DMS79 treated with DMSO at 0.1 percent for 48 hours (cell line): Measurements from ENCODE around the gene REG4.
"Not testable (repeated sequence)": the region's sequence is repeated elsewhere in the genome, so short reads cannot be mapped to it uniquely, and the experiment has no call there.

ENCODE experiments used
- DNase-seq: peaks from one replicate; lab custom pipeline; 2025; lab: John Stamatoyannopoulos, UW

Gene REG4

DNA sequence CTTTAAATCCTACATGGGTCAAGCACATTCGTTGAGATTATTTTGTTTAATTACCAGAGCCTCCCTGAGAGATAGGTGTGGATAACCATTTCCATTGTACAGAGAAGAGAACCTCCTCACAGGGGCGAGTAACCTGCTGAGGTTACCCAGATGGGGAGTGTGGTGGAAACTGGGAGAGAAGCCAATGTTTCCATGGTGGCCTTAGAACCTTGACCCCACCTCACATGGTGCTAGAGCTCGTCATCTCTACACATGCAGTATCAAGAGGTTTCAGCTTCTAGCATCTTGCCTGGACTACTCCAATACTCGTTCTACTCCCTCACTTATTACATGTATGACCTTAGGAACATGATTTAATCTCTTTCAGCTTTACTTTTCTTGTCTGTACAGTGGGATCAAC lies 4.8 kb downstream of the REG4 start:
- no peak for DNase-seq

DNA sequence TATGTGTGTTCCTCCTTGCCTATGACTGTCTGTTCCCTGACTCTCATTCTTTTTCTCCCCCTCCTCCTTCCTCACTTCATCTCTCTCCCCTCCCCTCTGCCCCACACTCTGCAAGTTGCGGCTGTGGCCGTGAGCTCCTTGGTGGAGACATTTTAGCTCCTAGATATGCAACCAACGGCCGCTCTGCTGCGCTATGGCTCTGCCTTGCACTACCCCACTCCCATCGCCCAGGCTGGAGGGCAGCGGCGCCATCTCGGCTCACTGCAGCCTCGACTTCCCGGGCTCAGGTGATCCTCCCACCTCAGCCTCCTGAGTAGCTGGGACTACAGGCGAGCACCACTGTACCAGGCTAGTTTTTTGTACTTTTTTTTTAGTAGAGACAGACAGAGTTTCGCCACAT lies 5.5 kb downstream of the REG4 start:
- no peak for DNase-seq

DNA sequence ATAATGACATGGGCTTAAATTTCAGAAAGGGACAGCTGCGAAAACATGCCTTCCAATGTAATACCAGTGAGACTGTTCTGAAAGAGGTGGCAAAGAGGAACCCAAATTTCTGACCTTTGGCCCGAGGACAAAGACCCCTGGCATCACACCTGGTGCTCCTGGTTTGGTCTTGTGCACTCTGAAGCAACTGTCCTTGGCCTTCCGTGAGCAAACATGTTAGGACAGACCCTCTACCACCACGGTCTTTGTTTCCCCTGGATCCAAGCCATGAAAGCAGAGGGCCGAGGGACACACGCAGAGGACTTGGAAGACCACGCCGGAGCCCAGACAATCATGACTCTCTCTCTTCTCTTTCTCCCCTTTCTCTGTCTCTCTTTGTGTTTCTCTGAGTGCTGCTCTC lies 6.0 kb downstream of the REG4 start:
- no peak for DNase-seq

DNA sequence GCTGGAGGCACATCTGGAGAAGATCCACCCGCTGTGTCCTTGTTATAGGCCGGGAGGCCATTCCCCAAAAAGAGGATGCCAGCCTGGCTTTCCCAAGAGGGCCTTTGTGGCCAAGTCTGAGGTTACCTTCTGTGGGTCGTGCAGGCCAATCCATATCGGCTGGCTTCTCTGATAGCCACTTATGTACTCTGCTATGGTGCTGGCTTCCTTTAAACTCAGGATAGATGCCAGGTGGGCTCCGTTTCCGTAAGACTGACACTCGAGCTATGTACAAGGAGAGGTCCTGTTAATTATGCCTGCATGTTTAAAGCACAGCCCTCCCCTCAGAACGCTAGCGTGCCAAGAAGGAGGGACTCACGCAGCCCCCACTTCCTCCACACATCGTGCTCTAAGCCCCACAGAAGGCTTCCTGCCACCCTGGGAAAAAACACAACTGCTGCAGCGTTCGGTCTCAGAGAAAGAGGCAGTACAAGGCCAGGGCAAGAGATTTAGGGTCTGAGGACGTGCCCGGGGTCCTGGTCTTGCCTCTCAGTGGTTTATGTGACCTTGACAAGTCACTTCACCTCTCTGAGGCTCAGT lies 11.6 kb downstream of the REG4 start:
- DNase-seq: no peak

DNA sequence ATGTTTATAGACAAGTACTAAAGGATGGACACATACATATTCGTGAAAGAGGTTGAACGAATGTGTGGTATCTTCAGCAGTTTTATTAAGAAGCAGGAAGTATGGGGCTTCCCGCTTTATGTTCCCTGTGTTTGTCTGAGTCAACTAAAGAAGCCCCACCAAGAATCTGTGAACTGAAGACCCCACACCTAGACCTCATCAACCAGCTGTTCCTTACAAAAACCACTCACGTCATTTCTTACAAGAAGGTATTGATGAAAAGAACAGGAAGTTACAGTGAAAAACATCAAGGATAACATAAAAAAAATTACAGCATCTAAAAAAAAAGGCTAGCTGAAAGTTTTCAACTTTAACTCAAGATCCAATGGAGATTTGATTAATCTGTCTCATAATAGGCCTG lies 12.3 kb downstream of the REG4 start:
- DNase-seq: no peak

DNA sequence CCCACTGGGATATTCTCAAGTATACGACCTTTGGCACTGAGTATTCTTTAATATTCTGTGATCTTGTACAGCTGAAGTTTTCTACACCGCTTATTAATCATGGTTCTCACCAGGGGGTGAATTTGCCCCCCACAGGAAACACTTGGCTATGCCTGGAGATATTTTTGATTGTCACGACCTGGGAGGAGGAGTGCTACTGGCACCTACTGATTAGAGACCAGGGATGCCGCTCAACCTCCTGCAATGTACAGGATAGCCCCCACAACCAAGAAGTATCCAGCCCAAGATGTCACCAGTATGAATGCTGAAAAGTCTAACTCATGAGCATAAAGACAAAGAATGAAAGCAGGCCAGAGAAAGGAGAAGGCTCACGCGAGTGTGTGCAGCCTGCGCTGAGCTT lies 13.7 kb downstream of the REG4 start:
- DNase-seq: no peak

DNA sequence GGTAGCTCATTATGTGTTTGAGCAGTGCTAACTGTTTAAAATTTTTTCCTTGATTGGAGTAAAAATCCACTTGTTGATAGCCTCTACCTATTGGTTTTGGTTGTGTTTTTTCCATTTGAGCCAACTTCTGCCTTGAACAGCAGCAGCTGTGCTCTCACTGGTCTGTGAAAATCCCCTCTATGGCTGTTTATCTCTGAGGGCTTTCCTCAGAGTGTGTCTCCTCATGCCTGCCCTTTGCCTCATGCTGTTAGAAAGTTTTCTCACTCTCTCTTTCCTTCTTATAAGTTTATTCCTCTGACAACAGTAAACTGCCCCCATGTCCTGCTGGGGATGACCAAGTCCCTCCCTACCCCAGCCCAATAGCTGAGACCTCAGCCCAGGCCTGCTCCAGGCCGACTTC lies 14.1 kb downstream of the REG4 start:
- DNase-seq: no peak

DNA sequence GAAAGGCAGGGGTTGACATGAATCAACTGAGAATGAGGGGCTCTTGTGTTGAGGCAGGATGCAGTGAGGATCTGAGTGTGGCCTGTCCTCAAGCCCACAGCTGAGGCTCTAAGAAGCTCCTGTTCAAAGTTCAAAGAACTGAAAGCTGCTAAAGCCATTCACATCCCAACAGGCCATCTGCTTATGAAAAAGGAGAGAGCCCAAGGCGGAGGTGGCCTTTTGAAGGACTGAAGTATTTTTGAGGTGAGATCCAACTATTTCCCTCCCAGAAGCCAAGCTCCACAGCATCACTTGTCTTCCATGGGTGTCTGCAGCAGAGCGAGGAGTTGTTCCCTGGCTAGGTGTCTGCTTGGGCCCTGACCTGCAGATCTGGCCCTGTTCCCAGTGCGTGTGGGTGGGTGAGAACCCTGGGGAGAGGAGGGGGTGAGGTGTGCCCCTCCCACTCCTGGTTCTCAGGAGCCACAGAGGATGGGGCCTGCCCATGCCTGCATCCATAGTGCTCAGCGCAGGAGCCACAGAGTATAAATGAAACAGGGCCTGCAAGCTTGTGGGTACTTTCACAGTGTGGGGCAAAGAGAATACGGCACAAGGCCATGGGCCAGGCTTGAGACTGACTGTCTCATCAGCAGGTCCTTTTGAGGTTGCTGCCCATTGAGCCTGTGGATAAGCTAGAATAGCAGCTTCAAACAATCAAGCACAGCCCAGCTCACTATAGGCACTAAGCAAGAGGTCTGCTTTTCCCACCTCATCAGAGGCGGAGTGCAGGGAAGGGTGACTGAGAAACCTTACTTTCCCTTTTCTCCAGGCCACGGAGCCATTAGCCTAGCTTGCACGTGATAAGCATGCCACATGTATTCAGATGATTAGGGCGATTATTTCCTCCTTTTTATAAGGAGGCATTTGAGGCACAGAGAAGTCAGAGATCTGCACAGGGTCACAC lies 15.7 kb downstream of the REG4 start:
- DNase-seq: peak; percentile 82

DNA sequence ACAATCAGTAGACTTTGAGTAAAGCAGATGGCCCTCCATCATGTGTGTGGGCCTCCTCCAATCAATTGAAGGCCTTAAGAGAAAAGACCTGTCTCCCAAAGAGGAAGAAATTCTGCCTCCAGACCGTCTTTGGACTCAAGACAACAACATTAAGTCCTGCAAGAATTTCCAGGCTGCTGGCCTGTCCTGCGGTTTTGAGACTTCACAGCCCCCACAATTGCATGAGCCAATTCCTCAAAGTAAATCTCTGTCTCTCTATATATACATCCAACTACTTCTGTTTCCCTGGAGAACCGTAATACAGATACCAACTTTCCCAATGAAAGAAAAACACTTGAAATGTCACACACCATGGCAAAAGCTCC lies 16.4 kb downstream of the REG4 start:
- no peak for DNase-seq

DNA sequence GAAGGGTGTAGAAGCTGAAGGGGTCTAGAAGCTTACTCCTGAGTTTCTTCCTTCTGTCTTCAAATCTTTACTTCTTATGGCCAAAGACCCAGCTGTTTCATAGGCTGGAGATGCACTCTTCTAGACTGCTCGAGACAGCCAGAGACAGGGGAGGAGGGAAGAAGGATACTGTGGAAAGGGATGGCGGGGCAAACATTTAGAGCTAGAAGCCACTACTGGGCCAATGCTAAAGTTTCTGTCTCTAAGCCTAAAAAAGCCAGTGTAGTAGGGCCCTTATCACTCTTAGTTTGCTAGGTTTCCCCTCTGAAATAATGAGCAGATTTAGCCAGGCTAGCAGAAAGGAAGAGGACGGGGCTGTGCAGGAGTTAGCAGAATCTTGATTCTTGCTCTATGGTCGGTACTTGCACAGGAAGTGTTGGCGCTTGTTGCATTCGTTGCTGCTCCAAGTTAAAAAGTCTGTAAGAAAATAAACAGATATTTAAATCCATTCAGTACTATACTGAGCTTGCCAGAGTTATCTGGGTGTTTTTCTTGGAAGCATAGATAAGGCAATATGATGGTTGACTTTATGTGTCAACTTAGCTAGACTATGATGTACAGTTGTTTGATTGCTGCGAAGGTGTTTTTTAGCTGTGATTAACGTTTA lies 16.9 kb downstream of the REG4 start:
- DNase-seq: no peak

DNA sequence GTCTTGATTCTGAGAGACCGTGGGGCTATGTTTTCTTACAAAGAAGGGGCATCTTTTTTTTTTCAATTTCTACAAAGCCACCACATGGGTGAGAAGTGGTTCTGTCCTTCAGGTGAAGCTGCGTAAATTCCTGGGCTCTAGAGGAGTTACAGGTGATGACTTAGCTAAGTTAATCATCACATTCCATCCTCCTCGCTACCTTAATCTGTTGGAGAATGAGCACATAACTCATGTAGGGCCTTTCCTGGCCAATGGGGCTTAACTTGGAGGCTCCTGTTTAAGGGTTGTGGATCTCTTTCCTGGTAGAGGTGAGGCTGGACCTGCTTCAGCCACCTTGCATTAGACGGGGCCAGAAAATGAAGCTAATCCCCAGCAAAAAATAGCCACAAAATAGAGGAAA lies 19.9 kb downstream of the REG4 start:
- DNase-seq: no peak

DNA sequence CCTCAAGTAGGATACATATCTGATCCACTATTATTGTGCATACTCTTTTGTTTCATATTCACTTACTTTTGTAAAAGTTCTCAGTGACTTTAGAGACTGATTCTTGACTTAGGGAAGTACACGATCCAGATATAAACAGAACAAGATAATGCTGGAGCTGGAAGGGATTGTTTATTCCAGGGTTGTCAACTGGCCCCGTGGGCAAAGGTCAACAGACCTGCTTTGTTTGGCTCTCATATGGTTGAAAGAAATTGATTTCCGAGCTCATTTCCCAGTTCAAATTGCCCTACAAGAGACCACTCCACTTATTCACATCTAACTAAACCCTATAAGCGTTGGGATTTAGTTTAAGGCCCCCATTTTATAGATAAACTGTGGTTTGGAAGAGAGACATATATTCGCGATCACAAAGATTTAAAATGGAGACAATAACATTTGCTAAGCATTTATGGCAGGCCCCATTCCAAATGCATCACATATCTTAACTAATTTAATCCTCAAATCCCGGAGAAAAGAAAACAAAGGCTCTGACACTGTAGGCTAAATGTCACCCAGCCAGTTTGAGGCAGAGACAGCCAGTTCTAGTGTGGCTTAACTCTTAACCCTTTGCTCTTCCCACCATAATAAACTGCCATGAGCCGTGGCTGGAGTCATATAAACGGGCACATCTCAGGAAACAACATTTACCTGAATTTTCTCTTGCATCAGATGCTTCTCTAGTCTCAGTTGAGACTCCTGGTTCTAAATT lies 20.6 kb downstream of the REG4 start:
- no peak for DNase-seq

DNA sequence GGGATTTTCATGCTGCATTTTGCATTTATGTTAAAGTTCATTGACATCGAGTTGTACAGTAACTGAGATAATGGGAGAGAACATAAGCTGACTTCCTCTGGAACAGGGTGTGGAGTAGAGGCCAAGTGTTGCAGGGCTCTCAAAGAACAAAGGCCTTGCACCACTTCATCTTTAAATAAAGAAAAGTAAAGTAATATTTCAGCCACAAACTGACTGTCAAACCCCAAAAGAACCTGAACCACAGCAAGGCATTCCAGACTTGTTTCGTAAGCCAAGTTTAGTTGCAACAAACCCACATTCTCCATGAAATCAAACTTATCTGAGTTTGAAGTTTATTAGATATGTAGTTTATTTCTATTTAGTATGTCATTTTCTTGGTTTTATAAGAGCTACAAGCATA lies 23.5 kb downstream of the REG4 start:
- no peak for DNase-seq

DNA sequence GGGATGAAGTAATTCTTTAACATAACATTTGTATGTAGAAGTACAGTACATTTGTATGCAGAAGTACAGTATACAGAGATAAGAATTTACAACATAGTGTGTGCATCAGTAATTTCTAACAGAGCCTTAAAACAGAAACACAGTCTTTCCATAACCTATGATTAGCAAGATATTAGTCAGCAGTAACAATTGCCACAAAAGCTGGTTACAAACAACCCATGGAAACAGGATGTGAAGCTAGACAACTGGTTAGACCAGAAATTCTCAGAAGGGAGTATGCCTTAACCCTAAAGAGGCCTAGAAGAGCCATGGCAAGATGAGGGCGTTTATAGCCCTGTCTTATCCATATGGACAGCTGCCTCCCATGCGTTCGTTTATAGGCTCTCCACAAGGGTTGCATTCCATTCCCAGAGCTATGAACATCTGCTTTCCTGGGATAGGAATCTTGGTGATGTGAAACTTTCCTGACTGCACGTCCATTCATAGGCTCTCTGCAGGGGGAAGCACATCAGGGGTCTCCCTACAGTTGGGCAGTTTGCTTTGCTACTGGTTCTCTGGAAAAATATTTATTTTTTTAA lies 24.7 kb downstream of the REG4 start:
- DNase-seq: not testable (repeated sequence)

DNA sequence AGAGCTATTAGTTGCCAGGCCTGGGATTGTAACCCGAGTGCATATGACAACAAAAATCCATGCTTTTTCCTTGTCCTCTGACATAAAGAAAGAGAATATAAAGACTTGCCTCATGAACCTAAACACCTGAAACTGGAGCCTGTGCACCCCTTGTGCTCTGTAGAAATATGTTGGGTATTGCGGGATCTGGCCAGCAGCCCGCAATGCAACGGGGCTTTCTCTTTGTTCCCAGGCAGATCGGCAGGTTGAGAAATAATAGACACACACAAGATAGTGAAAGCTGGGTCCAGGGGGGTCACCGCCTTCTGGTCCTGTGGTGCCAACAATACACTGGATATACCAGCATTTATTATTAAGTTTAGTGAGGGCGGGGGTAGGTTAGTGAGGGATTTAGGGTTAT lies 25.2 kb downstream of the REG4 start:
- DNase-seq: not testable (repeated sequence)

DNA sequence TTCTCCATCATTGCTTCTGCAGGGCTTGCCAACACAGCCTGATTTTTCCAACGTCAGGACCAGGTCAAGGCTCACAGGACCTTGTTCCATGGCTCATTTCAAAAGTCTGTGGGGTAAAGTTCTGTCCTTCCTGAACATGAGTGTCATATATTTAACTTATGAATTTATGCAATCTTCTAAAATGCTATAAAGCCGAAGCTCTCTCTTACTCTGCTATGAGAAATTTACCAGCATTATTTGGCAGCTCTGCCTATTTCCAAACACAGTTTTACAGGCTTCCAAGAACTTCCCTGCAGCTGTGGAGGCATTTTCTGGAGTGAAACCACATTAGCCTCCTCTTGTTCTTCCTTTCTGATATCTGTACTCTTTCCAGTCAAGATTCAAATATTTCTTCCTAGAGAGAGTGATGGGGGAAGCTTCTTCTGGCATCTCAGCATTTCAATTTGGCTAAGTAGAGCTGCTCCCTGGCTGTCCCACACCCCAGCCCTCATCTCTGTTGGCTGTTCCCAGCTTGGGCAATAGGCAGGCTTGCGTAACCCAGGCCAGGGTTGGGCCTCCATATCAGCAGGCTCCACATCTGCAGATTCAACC lies 27.0 kb downstream of the REG4 start:
- DNase-seq: no peak

DNA sequence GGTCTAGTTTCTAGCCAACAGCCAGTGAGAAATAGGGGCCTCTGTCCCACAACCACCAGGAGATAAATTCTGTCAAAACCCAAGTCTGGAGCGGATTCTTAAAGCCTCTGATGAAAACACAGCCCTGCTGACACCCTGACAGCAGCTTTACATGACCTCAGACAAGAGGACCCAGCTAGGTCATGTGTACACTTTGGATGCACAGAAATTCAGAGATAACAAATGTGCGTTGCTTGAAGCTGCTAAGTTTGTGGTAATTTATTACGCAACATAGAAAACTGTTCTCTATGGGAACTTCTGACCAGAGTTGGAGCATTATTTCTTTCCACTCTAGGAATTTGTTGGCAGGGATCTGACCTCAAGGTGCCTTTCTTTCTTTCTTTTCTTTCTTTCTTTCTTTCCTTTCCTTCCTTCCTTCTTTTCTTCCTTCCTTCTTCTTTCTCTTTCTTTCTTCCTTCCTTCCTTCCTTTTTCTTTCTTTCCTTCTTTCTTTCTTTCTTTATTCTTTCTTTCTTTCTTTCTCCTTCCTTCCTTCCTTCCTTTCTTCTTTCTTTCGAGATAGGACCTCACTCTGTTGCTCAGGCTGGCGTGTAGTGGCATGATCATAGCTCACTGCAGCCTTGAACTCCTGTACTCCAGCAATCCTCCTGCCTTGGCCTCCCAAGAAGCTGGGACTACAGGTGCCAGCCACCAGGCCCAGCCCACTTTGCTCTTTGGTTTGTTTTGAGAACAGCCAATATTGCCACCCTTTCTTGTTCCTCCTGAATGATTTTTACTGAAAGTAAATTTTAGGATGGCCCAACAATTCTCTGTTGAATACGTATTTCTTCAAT lies 27.7 kb downstream of the REG4 start:
- no peak for DNase-seq

DNA sequence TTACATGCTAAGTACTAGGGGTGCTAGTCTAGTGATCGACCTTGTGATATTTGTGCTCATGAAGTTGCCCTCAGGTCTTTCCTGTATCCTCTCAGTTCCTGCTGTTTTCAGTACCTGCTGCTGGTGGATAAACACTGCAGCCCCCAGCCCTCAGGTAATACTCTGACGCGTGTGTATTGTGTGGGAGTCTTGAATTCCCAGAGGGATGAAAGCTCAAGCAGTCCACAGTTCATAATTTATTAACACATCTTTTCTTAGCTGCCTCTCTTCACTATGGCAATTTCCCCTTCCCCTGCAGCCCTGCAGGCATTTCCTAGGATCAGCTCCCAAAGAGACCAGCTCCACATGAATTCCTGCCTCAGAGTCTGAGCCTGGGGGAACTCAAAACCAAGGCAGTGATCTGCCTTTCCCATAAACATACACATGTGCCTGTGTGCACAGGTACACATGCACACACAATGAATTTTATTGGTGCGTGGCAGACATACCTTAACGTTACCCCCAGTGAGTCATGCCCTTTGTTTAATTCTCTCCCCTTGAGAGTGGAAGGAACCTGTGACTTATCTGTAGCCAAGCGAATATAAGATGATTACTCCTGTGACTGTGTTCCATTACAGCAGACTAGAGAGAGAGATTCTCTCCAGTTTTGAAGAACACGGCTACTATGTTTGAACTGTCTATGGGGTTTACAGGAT lies 28.5 kb downstream of the REG4 start:
- DNase-seq: peak; percentile 49

DNA sequence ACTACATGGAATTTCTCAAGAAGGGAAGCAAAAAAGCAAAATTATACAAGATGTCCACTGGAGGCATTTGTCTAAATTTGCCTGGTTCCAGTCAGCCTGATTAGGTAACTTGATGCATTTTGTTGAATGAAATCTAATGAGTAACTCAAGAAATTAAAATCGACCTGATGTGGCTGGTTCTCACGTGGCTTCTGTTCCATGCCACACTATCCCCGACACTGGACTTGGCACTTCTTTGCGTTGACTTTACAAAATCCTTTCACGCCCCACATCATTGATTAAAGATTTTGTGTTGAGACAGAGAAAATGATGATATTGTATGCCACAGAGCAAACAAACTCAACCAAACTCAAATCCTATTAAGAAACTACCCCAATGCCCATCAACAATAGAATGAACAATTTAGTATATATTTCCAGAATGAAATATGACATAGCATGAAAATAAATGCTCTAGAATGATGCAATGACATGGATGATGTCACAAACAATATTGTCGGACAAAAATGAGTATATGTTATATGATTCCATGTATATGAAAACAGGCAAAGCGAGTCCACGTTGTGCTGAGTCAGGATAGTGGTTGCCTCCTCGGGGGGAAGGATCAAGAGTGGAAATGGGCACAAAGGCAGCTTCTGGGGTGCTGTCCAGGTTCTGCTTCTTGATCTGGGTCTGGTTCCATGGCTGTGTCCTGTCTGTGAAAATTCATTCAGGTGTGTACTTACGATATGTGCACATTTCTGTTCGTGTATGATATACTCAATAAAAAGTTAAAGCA lies 29.6 kb downstream of the REG4 start:
- no peak for DNase-seq
